ENCODE measurements around the gene TMEM204.

Gene TMEM204

GRCh38 chr16:1533443-1533951 lies at the start of gene TMEM204:
TSS of gene TMEM204 (plus strand) at chr16:1533666. CDS start at chr16:1534276, 610 bp downstream.
- DNase-seq (ENCODE audit: extremely low read depth, low read depth), result peak; percentile 67
- H3K4me3 ChIP-seq (replicated peaks; ENCODE audit: low read depth, low read length), result peak within 1 kb of the TSS; percentile 85
- TF ChIP-seq CTCF (IDR thresholded peaks at IDR 0.05; ENCODE audit: low read depth, low read length, missing control alignments), result no peak

GRCh38 chr16:1485847-1486496 lies 47.5 kb upstream of the TMEM204 start:
- no peak for DNase-seq (ENCODE audit: extremely low read depth, low read depth)
- H3K4me3 ChIP-seq (replicated peaks; ENCODE audit: low read depth, low read length), result no peak overlapping the region
- TF ChIP-seq CTCF (IDR thresholded peaks at IDR 0.05; ENCODE audit: low read depth, low read length, missing control alignments), result no peak

- no peak overlapping the region for H3K4me3 ChIP-seq (replicated peaks; ENCODE audit: low read depth, low read length)
- no peak for DNase-seq (ENCODE audit: extremely low read depth, low read depth)
Observed at GRCh38 chr16:1486551-1487390, 46.7 kb upstream of the TMEM204 start.

GRCh38 chr16:1487395-1488053 lies 45.9 kb upstream of the TMEM204 start:
- TF ChIP-seq CTCF (IDR thresholded peaks at IDR 0.05; ENCODE audit: low read depth, low read length, missing control alignments), result no peak
- H3K4me3 ChIP-seq (replicated peaks; ENCODE audit: low read depth, low read length), result no peak overlapping the region
- no peak for DNase-seq (ENCODE audit: extremely low read depth, low read depth)

More at GRCh38 chr16:1486551-1487390, 46.7 kb upstream of the TMEM204 start:
- no peak for TF ChIP-seq CTCF (IDR thresholded peaks at IDR 0.05; ENCODE audit: low read depth, low read length, missing control alignments)

- H3K4me3 ChIP-seq (replicated peaks; ENCODE audit: low read depth, low read length), result no peak overlapping the region
- no peak for DNase-seq (ENCODE audit: extremely low read depth, low read depth)
- no peak for TF ChIP-seq CTCF (IDR thresholded peaks at IDR 0.05; ENCODE audit: low read depth, low read length, missing control alignments)
Observed at GRCh38 chr16:1488054-1488601, 45.3 kb upstream of the TMEM204 start.

- H3K4me3 ChIP-seq (replicated peaks; ENCODE audit: low read depth, low read length), result no peak within 1 kb of the TSS
- TF ChIP-seq CTCF (IDR thresholded peaks at IDR 0.05; ENCODE audit: low read depth, low read length, missing control alignments), result no peak
- no peak for DNase-seq (ENCODE audit: extremely low read depth, low read depth)
Observed at GRCh38 chr16:1488619-1489018, 44.8 kb upstream of the TMEM204 start, which contains the start of gene PTX4. TSS of gene PTX4 (minus strand) at chr16:1488944. CDS start at chr16:1488909, 35 bp downstream.
